NCI-H187 (cell line): ENCODE results near the gene WDFY4.

ENCODE experiments used
- DNase-seq, 2 experiments: peaks; one replicate each; lab custom pipeline; 2025; lab: John Stamatoyannopoulos, UW

WDFY4 gene

DNA sequence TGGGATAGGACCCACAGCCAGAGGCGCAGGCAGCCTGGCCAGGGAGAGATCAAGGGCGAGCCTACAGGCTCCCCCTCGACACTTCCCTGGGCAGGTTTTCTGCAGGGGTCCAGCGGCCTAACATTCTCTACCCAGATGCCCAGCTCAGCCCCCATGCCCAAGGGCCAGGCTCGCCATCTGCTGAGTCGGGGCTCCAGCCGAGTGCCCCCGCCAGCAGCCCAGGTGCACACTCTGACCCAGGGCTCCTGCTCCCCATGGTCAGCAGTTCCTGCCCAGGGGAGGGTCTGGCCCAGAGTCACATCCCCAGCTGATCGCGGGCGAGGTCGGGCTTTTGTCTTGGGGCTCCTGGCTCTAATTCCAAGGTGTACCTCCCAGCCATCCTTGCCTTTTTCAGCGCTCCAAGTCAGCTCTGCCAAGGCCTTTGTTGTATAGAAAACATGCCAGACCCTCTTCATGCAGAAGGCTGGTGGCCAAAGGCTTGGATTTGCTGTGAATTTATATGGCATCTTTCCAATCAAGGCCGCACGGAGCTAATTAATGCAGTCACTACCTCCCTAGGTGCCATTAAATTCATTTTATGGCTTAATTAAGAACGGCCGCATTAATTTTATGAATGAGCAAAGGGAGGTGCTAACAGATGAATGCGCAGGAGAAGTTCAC lies 134.3 kb downstream of the WDFY4 start:
- DNase-seq, result no peak

DNA sequence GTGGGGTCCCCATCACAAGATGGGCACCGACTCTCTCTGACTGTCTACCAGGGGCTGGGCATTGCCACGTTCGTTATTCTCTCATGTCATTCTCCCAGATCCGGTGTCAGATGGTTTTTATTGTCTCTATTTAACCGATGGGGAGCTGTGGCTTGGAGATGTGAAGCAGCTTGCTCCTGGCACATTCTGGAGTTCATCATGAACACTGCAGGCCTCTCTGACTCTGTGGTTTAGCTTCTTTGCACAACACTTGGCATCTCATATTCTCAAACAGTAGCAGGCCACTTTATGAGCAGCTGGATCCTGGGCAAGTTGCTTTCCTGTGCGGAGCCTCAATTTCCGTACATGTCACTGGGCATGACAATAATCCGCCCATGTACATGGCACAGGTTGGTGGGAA lies 135.1 kb downstream of the WDFY4 start:
- DNase-seq, result no peak

GRCh38 chr10:48820231-48820630 lies 135.6 kb downstream of the WDFY4 start:
- DNase-seq, result no peak

DNA sequence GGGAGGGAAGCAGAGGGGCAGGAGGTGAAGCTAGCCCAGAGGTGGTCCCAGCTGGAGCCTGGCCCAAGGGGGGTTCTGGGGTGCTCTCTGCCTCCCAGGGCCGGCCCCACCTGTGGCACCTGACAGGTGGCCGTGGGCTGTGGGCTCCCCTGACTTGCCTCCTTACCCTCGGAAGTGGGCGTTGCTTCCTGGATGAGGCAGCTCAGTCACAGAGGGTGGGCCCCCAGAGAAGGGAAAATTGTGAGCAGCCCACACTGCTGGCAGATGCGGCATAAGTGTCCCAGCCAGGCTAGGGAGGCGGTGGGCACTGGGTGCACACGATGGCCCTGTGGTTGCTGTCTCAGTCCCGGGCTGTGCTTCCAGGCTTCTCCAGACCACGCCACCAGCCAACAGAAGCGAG lies 136.0 kb downstream of the WDFY4 start:
- DNase-seq, result no peak

- no peak for DNase-seq
Observed at GRCh38 chr10:48821111-48821510, 136.4 kb downstream of the WDFY4 start.

DNA sequence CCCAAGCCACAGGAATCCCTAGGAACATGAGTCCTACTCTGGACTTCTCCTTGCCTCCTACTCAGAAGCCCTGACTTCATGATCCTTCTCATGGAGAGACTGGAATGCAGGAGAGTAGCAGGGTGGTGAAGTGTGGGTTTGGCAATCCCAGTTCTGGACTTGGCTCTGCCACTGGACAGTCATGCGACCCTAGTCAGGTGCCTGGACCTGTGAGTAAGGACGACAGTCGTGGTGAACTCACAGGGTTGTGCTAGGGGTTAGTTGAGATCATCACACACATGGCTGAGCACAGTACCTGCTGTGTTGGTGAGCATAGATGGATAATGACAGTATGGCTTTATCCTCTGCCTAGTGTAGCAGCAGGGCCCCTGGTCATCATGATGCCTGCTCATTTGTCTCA lies 137.0 kb downstream of the WDFY4 start:
- no peak for DNase-seq

- no peak for DNase-seq
Observed at GRCh38 chr10:48833674-48834073, 149.0 kb downstream of the WDFY4 start.

- no peak for DNase-seq
Observed at GRCh38 chr10:48834189-48834965, 149.7 kb downstream of the WDFY4 start.

DNA sequence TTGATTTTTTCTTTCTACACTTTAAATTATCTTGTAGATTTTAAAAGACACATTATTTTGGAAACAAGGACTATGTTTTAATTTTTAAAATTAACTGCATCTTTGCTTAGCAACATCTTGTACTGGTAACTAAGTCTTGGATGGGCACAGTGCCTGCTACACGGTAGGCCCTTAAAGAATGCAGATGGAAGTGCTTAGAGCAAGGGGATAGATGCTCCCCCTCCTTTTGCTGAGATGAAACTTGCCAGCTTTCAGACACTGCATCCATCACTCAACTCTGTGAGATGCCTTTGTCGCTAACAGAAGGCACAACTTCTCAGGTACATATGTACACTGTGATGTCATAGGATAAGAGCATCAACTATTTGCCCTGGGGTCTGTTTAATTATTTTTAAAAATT lies 151.1 kb downstream of the WDFY4 start:
- no peak for DNase-seq

DNA sequence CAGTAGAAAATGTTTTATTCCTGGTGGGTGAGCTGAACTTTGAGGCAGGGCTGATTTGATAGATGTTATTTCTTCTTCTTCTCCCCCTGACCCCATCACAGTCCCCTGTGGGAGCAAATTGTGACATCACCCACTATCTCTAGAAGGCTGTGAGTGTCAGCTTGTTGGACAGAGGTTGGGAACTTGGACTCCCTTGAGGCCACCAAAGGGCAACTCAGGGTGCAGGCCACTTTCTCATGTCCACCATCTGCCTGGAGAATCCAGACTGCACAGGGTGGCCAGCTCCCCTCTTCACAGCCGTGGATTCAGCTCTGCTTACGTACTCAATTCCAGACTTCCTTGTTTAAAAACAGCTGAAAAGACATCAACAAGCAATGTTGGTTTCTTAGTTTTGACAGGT lies 151.9 kb downstream of the WDFY4 start:
- DNase-seq, result no peak

DNA sequence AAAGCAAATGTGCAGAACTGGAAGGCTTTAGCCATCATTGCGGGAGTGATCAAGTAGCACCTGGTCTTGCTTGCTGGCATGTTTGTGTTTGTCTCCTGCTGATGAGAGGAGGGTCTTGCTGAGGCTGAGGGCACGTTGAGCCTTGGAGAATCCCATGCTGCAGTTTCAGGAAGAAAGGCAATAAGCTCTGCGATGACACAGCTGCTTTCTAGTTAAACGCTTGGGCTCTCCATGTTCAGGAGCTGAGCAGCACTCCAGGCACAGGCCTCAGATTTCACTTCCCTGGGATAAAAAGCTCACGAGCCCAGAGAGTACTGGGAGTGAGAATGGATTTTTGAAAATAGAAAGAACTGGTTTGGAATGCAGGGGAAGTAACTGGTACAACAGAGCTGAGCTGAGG lies 154.2 kb downstream of the WDFY4 start:
- DNase-seq, result no peak

DNA sequence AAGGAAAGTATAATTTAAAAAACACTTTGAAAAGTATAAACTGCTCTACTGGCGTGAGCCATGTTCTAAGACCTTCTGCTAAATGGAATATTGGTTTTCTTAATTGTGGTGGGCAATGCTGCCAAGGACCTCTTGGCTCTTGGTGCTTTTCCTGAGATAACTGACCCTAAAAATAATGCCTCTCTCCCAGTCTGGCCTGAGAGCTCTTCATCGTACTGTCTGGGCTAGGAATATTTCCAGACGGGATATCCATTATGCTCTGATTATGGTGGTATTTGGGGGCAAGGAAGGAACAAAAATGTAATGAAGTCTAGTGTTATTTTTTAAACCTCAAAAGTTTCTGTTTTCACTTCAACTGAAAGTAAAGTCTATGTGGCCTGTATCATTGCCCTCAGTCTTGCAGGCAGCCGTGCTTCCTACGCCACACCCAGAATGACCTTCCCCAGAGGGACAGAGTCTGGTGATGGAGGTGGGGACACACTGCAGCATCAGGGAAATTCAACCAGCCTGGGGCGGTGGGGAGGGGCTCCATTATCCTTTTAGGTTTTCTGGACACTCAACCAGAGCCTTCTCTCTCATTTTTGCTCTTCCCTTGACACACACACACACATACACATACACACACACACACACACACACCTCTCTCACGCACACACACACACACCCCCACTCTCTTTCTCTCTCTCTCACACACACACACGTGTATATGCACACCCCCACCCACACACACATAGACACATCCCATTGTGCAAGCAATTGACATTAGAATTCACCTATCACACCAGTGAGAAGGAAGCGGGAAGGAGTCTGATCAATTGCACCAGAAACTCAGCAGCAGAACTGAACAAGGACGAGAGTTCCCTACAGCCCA lies 155.4 kb downstream of the WDFY4 start:
- DNase-seq, result no peak

DNA sequence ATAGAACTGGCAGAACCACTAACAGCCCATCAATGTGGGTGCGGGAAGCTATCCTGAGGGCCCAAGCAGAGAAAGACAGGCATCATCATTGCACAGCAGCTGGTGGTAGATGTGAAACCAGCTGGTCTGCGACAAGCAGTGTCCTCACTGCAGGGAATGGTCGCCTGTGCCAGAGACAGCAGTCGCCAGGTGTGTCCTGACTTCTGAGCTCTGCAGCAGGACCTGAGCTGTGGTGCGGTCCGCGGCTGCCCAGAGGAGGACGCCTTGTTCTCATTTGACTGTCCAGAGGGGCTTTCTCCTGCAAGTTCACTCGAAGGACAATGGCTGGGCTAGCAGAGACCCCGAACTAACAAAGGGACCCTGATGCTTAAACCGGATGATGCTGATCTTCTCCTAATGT lies 157.6 kb downstream of the WDFY4 start:
- no peak for DNase-seq

DNA sequence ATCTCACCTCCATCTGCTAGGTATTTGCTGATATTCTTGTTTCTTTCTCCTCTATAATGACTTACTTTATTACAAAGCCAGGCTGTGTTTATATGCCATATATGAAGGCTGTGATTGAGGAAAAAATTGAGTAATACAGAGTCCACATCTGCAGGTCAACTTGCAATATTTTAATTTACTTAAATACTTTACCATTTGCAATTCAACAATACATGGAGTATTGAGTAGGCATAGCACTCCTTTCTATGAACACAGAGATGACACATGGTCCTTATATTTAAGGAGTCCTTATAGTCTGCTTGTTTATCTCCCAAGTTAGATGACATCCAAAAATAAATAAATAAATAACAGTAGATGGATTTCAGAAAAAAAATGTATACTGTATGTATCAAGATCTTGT lies 158.5 kb downstream of the WDFY4 start:
- DNase-seq, result no peak

GRCh38 chr10:48844616-48845015 lies 159.9 kb downstream of the WDFY4 start:
- DNase-seq, result no peak

- no peak for DNase-seq
Observed at GRCh38 chr10:48845512-48845911, 160.8 kb downstream of the WDFY4 start.

GRCh38 chr10:48847691-48848090 lies 163.0 kb downstream of the WDFY4 start:
- DNase-seq, result no peak

GRCh38 chr10:48856855-48857254 lies 172.2 kb downstream of the WDFY4 start:
- DNase-seq, result no peak

- DNase-seq, result no peak
Observed at GRCh38 chr10:48872234-48872633, 187.6 kb downstream of the WDFY4 start.

DNA sequence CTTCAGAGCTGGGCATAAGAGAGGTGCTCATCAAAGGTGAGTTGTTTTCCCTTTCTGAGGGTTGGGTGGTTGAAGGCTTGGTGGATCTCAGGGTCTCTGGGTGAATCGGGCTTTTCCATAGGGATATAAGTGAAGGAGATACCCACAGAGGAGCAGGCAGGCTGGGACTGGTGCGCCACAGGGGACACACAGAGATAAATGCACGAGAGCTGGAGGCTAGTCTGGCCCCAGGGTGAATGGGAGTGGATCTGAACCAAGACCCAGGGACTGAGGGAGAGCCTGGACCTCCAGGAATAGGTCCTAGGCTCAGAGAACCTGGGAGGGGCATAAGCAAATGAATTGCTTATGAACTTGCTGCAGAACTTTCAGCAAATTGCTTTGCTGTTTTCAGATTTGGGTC lies 193.4 kb downstream of the WDFY4 start:
- DNase-seq, result no peak

DNA sequence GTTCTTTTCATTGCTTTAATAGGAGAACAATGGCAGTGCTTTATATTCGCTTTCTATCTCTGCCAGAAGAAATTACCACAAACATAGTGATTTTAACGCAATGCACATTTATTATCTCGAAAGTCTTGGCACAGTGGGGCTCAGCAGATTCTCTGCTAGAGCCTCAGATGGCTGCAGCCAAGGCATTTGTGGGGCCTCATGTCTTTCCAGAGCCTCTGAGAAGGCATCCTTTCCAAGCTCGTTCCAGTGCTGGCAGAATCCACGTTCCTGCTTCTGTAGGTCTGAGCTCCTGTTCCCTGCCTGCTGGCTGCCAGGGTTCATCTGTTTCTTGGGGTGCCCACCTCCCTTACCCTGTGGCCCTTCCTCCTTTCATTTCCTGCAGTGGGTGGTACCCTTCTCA lies 194.8 kb downstream of the WDFY4 start:
- no peak for DNase-seq

GRCh38 chr10:48880016-48880705 lies 195.5 kb downstream of the WDFY4 start:
- DNase-seq, result no peak
